Ectodermal cell (in vitro differentiated cells): ENCODE data around the gene C16orf54.
"Not testable (repeated sequence)": the region's sequence is repeated elsewhere in the genome, so short reads cannot be mapped to it uniquely, and the experiment has no call there.

ENCODE experiments used
- H3K27ac ChIP-seq: 2 replicates; pipeline ENCODE4 v1.7.0; 2013; ENCODE audit warnings: mild to moderate bottlenecking, low read depth, low read length; ENCODE audit not compliant: insufficient read depth, poor library complexity, severe bottlenecking
- H3K27me3 ChIP-seq: 2 replicates; pipeline ENCODE4 v1.7.0; 2013; ENCODE audit warnings: mild to moderate bottlenecking, low read length; ENCODE audit not compliant: insufficient read depth, control insufficient read depth, poor library complexity, severe bottlenecking
- H3K36me3 ChIP-seq: one replicate; pipeline ENCODE4 v1.7.0; 2013; ENCODE audit warnings: low read length; ENCODE audit not compliant: control insufficient read depth, insufficient read depth
- H3K4me1 ChIP-seq: one replicate; pipeline ENCODE4 v1.7.0; 2013; ENCODE audit warnings: low read length; ENCODE audit not compliant: control insufficient read depth, insufficient read depth
- H3K4me3 ChIP-seq: 2 replicates; pipeline ENCODE4 v1.7.0; 2013; ENCODE audit warnings: low read depth, low read length, control low read depth; ENCODE audit not compliant: insufficient read depth
- H3K9me3 ChIP-seq: 2 replicates; pipeline ENCODE4 v1.7.0; 2013; ENCODE audit warnings: mild to moderate bottlenecking, low read length, moderate library complexity; ENCODE audit not compliant: control insufficient read depth
- WGBS, 2 experiments: methylation state at CpG; one replicate each; pipeline ENCODE4 v1.1.7; 2013; ENCODE audit warnings: missing lambda C conversion rate in 2 of 2; 5-methylcytosine and 5-hydroxymethylcytosine counted together

C16orf54 gene

DNA sequence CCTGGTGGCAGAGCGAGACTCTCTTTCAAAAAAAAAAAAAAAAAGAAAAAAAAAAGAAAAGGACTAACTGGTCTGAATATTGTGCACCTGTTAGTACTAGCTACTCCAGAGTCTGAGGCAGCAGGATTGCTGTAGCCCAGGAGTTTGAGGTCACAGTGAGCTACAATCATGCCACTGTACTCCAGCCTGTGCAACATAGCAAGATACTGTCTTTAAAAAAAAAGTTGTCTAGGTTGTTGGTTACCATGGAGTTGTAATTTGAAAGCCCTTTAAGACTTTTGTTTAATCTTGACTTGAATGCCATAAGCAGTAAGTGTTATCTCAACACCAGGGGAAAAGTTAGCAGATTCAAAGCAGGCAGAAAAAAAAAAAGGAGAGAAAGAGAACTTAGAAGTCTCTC is 10.9 kb upstream of the C16orf54 start:
- 86 to 97% methylated on average over 1 of the region's 1 CpG for WGBS, 2 experiments
- H3K4me3 ChIP-seq, result no peak overlapping the region
- H3K27ac ChIP-seq, result no peak overlapping the region

DNA sequence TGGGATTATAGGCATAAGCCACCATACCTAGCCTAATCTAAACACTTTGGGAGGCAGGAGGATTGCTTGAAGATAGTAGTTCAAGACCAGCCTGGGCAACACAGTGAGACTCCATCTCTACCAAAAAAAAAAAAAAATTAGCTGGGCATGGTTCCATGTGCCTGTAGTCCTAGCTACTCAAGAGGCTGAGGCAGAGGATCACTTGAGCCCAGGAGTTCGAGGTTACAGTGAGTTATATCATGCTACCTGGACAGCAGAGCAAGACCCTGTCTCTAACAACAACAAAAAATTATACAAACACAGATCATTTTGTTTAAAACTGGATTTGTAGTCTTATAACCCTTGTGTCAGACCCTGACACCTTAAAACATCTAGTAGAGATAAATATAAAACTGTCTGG is 7.7 kb upstream of the C16orf54 start:
- no peaks in the 10 kb centered on the region for H3K4me1 ChIP-seq
- WGBS, 2 experiments, result 71 to 82% methylated on average over 1 of the region's 1 CpG
- H3K4me3 ChIP-seq, result no peak overlapping the region
- no peaks in the 10 kb centered on the region for H3K27me3 ChIP-seq
- no peaks in the 10 kb centered on the region for H3K9me3 ChIP-seq
- no peaks in the 10 kb centered on the region for H3K36me3 ChIP-seq
- H3K27ac ChIP-seq, result no peak overlapping the region

More for the DNA sequence above, 10.9 kb upstream of the C16orf54 start:
- Histone ChIP-seq H3K36me3 (no peaks in the 10 kb centered on the region), H3K4me1 (no peaks in the 10 kb centered on the region), H3K9me3 (no peaks in the 10 kb centered on the region), H3K27me3 (no peaks in the 10 kb centered on the region)

DNA sequence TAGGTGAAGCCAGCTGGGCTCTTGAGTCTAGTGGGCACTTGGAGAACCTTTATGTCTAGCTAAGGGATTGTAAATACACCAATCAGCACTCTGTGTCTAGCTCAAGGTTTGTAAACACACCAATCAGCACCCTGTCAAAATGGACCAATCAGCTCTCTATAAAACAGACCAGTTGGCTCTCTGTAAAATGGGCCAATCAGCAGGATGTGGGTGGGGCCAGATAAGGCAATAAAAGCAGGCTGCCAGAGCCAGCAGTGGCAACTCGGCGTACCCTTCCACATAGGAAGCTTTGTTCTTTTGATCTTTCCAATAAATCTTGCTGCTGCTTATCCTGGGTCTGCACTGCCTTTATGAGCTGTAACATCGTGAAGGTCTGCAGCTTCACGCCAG is 3.0 kb upstream of the C16orf54 start:
- WGBS, 2 experiments, result 95% methylated on average over 4 of the region's 4 CpGs
- not testable (repeated sequence) for H3K27ac ChIP-seq, H3K4me3 ChIP-seq, H3K36me3 ChIP-seq, H3K9me3 ChIP-seq, H3K27me3 ChIP-seq, H3K4me1 ChIP-seq

DNA sequence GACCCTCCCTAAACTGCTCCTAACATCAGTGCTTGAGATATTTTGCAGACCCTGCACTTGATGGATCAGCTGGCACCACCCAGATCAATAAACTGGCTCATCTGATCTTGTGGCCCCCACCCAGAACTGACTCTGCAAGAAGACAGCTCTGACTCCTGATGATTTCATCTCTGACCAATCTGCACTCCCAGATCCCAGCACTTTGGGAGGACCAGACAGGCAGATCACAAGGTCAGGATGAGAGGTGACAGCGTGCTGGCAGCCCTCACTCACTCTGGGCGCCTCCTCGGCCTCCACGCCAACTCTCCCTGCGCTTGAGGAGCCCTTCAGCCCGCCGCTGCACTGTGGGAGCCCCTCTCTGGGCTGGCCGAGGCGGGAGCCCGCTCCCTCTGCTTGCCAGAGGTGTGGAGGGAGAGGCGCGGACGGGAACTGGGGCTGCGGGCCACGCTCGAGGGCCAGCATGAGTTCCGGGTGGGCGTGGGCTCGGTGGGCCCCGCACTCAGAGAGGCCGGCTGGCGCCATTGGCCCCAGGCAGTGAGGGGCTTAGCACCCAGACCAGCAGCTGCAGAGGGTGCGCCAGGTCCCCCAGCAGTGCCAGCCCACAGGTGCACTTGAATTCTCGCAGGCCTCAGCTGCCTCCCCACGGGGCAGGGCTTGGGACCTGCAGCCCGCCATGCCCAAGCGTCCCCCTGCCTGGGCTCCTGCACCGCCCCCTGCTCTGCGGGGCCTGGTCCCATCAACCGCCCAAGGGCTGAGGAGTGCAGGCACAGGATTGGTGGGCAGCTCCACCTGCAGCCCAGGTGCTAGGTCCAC is 2.4 kb upstream of the C16orf54 start:
- no peaks in the 10 kb centered on the region for H3K9me3 ChIP-seq
- no peaks in the 10 kb centered on the region for H3K36me3 ChIP-seq
- 95 to 96% methylated on average over 30 of the region's 30 CpGs for WGBS, 2 experiments
- no peaks in the 10 kb centered on the region for H3K4me1 ChIP-seq
- no peaks in the 10 kb centered on the region for H3K27me3 ChIP-seq
- no peak overlapping the region for H3K27ac ChIP-seq
- no peak overlapping the region for H3K4me3 ChIP-seq

DNA sequence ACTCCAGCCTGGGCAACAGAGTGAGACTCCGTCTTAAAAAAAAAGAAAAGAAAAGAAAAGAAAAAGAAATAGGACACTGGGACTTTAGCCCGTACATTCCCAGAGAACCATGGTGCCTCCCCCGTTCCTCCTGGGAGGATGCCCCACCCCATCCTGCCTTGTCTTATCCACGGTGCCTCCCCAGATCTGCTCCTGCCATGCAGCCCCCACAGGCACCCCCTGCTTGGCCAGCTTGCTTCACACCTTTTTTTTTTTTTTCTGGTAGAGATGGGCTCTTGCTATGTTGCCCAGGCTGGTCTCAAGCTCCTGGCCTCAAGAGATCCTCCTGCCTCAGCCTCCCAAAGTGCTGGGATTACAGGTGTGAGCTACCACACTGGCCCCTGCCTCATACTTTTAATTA is 728 bp upstream of the C16orf54 start:
- not testable (repeated sequence) for H3K9me3 ChIP-seq, H3K4me1 ChIP-seq, H3K27me3 ChIP-seq, H3K27ac ChIP-seq, H3K36me3 ChIP-seq, H3K4me3 ChIP-seq
- 90 to 91% methylated on average over 4 of the region's 4 CpGs for WGBS, 2 experiments

DNA sequence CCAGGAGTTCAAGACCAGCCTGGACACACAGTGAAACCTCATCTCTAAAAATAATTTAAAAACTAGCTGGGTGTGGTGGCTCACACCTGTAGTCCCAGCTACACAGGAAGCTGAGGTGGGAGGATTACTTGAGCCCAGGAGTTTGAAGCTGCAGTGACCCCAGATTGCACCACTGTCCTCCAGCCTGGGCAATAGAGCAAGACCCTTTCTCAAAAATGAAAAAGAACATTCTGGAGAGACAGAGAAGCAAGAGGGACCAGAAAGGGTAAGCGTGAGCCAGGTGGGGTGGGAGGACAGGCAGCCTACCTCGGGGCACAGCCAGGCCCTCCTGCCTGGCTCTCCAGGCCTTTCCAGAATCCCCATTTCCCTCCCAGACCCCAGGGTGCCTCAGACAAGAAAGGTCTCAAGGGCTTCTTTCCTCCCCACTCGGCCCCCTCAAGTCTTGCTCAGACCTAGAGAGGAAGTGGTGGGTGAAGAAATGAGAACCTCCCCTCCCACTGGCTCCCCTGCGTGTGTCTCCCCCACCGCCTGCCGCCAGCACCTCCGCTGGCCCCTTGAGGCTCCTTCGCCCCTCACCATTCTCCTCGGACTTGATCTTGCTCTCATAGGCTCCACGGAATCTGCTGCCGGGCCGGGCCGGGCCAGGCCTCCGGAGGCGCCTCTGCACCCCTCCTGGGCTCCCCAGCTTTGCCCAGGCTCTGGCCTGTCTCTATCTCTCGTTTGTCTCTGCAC is 503 bp downstream of the C16orf54 start:
- Histone ChIP-seq H3K4me1 (no peaks in the 10 kb centered on the region), H3K9me3 (no peaks in the 10 kb centered on the region)
- 77 to 83% methylated on average over 16 of the region's 16 CpGs for WGBS, 2 experiments

DNA sequence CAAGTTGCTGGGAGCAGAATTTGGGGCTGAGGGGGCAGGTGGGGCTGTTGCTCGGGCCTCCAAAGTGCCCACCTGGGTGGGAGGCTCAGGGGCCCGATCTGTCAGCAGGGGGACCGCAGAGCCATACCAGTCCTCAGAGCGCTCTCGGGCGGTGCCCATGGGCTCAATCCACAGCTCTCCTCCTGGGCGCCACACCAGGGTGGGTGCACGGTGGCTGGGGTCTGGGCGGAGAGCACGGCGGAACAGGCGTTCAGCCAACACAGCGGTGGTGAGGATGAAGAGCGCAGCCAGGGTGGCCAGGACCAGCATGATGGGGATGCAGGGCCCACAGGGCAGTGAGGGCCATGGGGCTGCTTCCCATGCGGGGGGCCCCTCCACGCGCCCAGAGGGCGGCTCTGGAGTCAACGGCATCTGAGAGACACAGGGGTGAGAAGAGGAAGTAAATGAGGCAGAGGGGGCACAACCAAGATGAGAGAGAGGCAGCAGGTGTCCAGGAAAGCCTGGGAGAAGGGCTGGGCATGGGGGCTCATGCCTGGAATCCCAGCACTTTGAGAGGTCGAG is 1.2 kb downstream of the C16orf54 start:
- H3K36me3 ChIP-seq, result no peaks in the 10 kb centered on the region
- 90 to 93% methylated on average over 20 of the region's 20 CpGs for WGBS, 2 experiments

More for the DNA sequence above, 503 bp downstream of the C16orf54 start:
- Histone ChIP-seq H3K27ac (no peak overlapping the region), H3K27me3 (no peaks in the 10 kb centered on the region), H3K36me3 (no peaks in the 10 kb centered on the region), H3K4me3 (no peak overlapping the region)

DNA sequence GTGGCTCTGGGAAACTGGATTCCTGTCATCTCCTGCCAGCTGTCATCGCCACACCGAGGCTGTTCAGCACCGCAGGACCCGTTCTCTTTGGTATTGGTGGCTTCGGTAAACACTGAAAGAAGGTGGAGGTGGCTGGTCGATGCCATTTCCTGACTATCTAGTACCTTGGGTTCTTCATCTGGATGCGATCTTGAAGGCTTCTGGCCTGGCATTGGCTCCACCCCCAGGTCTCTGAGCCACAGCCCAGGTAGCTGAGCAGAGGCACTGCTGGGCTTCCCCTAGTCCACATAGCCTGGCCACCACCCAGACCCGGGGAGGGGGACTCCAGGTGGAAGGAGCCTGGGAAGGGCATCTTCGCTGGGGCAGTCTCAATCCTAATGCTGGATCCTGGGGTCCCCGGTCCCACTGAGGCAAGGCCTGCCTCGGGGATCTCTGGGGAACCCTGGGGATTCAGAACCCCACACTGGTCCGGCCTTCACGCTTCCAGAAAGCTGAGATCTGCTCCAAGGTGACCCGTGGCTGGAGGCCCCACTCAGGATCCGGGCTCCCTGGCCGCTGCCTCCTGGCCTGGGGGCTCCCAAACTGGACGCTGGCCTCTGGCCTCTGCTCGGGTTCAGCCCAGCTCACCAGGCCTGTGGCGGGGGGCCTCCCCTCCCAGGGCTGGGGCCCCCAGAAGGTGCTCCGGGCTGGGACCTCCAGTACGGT is 1.8 kb downstream of the C16orf54 start:
- H3K4me1 ChIP-seq, result no peaks in the 10 kb centered on the region
- no peak overlapping the region for H3K4me3 ChIP-seq
- 92 to 94% methylated on average over 21 of the region's 21 CpGs for WGBS, 2 experiments
- no peaks in the 10 kb centered on the region for H3K36me3 ChIP-seq
- H3K9me3 ChIP-seq, result no peaks in the 10 kb centered on the region
- no peak overlapping the region for H3K27ac ChIP-seq
- H3K27me3 ChIP-seq, result no peaks in the 10 kb centered on the region

More for the DNA sequence above, 1.2 kb downstream of the C16orf54 start:
- no peaks in the 10 kb centered on the region for H3K27me3 ChIP-seq
- no peaks in the 10 kb centered on the region for H3K4me1 ChIP-seq
- H3K27ac ChIP-seq, result no peak overlapping the region
- H3K4me3 ChIP-seq, result no peak overlapping the region
- no peaks in the 10 kb centered on the region for H3K9me3 ChIP-seq

DNA sequence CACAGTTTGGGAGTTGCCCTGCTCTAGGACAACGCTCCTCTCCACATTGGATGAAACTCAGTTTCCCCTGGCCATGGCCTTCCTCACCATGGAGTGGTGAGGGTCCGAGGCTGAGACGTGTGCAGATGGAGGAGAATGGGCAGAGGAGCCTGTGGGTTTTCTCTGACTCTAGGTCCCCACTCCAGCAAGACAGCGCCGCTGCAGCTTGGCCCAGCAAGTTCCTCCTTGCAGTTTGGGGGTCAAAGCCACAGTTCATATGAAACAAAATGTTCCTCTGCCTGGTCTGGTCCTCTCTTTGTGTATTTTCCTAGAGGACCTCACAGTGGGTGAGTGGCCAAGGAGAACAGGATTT is 2.3 kb downstream of the C16orf54 start:
- no peak overlapping the region for H3K27ac ChIP-seq
- no peaks in the 10 kb centered on the region for H3K27me3 ChIP-seq
- no peaks in the 10 kb centered on the region for H3K36me3 ChIP-seq
- 96% methylated on average over 5 of the region's 5 CpGs for WGBS, 2 experiments
- no peaks in the 10 kb centered on the region for H3K4me1 ChIP-seq
- H3K9me3 ChIP-seq, result no peaks in the 10 kb centered on the region
- H3K4me3 ChIP-seq, result no peak overlapping the region
